AG04449 (cell line): ENCODE data around the gene CFHR1.

Experiments used
- CTCF ChIA-PET: fragments of 350-600 bp; formaldehyde crosslinking; extraction: SDS; loops from one replicate; lab custom pipeline; 2021; ENCODE audit warnings: antibody characterized with exemption; lab: Yijun Ruan, JAX
- POLR2A ChIA-PET: fragments of 400-600, 350-600 bp; formaldehyde crosslinking; extraction: SDS; loops from one replicate; lab custom pipeline; 2020; ENCODE audit warnings: antibody characterized with exemption, inconsistent platforms; lab: Yijun Ruan, JAX
- DNase-seq: peaks from one replicate; pipeline ENCODE4 v3.0.0-alpha.2; 2010; ENCODE audit warnings: low read depth, low spot score
- H3K4me3 ChIP-seq: 2 replicates; pipeline ENCODE4 v1.5.1; 2011; ENCODE audit warnings: low read depth, mild to moderate bottlenecking, control low read depth, low read length
- CTCF ChIP-seq: IDR thresholded peaks from one replicate; pipeline ENCODE4 v1.5.1; 2011; ENCODE audit warnings: mild to moderate bottlenecking, moderate library complexity, low read length, control low read depth, inconsistent platforms; ENCODE audit not compliant: insufficient read depth; ENCODE audit errors: missing control alignments

Gene CFHR1

GRCh38 chr1:196877964-196878363 is 58.4 kb downstream of the CFHR1 start:
- POLR2A ChIA-PET: no interaction called here
- no peak for TF ChIP-seq CTCF
- CTCF ChIA-PET: interaction anchor here (0.5 kb wide), 1 partner anchor 14 kb away, joined by 3 read pairs; no protein-coding TSS in a partner anchor
- H3K4me3 ChIP-seq: peak overlapping the region; percentile 32
- DNase-seq: no peak
